Mammary epithelial cell (primary cell): Measurements from ENCODE around the gene ABAT.

Source experiments
- CTCF ChIP-seq, 2 donors: IDR thresholded peaks in 1 of 2; conservative IDR thresholded peaks in 1 of 2; 2 replicates each; pipeline ENCODE4 v1.5.1; 2011 to 2012; ENCODE audit warnings: inconsistent platforms in 2 of 2, low read length in 2 of 2, mild to moderate bottlenecking in 2 of 2, control low read depth in 1 of 2, low read depth in 1 of 2; ENCODE audit not compliant: insufficient read depth in 1 of 2; ENCODE audit errors: extremely low read depth in 1 of 2
- EZH2 ChIP-seq: IDR thresholded peaks from 2 replicates; pipeline ENCODE4 v1.6.1; 2012; ENCODE audit warnings: low read length, inconsistent platforms, borderline replicate concordance

GRCh38 chr16:8831871-8832716, 157.7 kb downstream of the ABAT start:
- TF ChIP-seq CTCF (conservative IDR thresholded peaks at IDR 0.05 in 1 of 2, IDR thresholded peaks at IDR 0.05 in 1 of 2; ENCODE audit: extremely low read depth in 1 of 2, insufficient read depth in 1 of 2, low read depth in 1 of 2, low read length in 2 of 2) (no peak), EZH2 (no peak)
